ENCODE measurements around the gene HNRNPLL.

DNA sequence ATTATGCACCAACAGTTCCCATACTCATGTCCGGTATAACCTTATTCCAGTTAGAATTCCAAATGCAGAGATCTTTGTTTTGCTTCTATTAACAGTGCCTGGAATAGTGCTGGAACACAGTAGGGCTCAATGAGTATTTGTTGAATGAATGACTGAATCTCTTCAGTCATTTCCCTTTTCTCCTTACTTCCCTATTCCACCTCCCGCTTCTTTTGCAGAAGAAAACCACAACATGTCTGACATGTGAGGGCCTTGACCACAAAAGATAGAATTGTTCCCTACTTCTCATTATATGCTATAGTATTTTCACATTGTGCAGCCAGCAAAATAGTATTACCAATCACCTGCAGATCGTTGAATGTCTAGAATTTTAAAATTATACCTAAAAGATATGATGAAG, 19.5 kb upstream of the HNRNPLL start:
- TF ChIP-seq, protein P1, sequence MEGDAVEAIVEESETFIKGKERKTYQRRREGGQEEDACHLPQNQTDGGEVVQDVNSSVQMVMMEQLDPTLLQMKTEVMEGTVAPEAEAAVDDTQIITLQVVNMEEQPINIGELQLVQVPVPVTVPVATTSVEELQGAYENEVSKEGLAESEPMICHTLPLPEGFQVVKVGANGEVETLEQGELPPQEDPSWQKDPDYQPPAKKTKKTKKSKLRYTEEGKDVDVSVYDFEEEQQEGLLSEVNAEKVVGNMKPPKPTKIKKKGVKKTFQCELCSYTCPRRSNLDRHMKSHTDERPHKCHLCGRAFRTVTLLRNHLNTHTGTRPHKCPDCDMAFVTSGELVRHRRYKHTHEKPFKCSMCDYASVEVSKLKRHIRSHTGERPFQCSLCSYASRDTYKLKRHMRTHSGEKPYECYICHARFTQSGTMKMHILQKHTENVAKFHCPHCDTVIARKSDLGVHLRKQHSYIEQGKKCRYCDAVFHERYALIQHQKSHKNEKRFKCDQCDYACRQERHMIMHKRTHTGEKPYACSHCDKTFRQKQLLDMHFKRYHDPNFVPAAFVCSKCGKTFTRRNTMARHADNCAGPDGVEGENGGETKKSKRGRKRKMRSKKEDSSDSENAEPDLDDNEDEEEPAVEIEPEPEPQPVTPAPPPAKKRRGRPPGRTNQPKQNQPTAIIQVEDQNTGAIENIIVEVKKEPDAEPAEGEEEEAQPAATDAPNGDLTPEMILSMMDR (IDR thresholded peaks at IDR 0.05; ENCODE audit: low read depth, low read length): no peak
- TF ChIP-seq POLR2A (IDR thresholded peaks at IDR 0.05; ENCODE audit: extremely low read depth, insufficient read length) (no peak), MYC (IDR thresholded peaks at IDR 0.05; ENCODE audit: low read depth, low read length) (no peak)

Data from NB4 (cell line).